ENCODE measurements around the gene SGMS1.

Gene SGMS1

DNA sequence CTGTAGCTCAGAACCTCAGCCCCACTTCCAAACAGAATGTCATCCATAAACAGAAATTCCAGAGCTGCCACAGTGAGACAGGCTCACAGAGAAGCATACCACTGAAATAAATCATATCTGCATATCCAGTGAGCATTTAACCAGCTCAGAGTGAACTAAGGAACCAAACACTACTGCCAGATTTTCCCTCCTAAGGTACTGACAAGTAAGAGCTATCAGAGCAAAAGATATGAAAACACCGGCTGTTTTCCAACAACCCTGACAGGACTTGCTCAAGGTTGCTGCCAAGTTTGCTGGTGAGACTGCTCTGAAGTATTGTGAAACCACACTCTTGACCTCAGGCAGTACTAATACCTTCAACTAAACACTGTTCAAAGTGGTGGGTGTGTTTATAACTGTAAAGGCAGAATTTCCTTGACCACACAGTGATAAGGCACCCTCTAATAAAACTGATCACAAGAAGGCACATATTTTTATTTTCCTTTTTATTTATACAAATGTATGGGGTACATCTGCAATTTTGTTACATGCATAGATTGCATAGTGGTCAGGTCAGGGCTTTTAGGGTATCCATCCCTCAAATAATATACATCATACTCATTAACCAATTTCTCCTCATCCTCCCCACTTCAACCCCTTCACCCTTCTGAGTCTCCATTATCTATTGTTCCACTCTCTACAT lies 18.3 kb downstream of the SGMS1 start:
- DNase-seq: no peak

GRCh38 chr10:50604809-50605208 lies 18.9 kb downstream of the SGMS1 start:
- DNase-seq: no peak

DNA sequence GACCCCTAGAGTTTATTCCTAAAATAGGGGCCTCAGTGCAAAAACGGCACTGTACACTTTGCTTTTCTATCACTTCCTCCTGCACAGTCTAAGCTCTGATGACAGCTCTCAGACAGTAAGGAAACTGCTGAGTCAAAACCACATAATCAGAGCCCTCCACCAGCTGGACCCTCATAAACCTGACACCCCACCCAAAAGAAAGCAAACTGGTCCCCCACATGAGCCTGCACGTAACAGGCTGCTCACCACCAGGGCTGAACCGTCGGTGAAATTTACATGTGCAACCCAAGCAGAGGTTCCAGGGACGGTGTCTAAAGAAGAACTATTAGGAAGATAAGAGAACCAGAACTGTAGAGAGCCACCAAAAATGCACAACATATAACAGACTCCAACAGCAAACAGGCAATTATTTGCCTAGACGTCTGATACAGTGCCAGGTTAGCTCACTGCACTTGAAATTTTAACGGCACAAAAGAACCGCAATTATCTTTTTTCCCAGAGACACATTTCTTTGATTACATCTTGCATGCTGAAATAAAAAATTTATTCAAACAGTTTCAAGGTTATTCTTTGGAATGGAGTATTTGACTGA lies 19.6 kb downstream of the SGMS1 start:
- no peak for DNase-seq

DNA sequence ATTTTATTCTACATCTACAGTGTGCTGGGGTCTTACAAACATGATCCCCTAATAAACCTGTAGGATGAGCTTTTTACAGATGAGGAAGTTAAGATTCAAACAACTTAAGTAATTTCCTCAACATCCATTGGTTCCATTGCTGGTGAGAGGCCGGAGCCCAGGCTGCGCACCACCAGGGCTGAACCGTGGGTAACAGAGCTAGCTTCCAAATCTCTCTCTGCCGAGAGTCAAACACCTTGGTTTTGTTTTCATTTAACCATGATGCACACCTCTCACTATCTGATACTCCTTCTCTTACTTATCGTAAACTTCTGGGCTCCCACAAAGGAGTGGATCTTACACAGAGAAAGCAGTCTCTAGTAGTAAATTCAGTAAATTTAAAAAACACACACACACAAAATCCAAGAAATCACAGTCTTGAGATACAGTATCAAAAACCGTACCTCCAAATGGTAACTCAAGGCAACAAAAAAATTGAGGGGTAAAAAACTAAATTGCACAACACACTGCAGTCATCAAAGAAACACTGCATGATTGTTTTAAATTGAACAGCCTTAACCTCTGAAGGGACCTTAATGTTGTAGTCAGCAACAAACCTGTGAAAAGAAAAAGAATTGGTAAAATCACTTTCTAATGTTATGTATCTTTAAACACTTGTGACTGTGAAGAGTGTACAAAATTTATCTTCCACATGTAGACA lies 20.5 kb downstream of the SGMS1 start:
- DNase-seq: no peak

- DNase-seq: no peak
Measured at GRCh38 chr10:50601974-50602373, 21.8 kb downstream of the SGMS1 start.

DNA sequence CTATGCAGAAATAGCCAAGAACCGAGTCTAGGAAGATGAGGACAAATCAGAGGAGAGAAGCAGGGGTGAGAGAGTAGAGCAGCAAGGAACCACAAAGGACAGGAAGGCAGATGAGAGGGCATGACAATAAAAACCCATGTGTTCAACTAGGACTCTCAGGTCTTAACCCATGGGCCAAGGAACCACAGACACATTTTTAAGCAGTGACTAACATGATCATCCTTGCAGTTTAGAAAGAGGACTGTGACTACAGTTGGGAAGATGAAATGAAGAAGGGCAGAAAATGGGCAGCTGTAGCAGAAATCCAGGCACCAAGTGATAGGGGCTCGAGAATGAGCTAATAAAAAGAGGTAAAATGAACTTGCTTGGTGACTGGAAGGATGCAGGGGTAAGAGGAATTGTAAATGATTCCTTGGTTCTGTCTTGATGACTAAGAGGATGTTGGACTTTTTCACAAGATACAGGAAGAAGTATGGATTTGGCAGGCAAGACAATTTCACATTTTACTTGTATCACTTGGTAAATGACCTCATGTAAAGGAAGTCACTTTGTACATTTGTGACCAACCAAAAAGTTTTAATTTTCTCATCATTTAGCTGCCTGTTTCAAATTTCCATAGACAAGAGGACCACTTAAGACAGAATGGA lies 22.8 kb downstream of the SGMS1 start:
- DNase-seq: no peak

- DNase-seq: no peak
Measured at GRCh38 chr10:50600286-50600685, 23.5 kb downstream of the SGMS1 start.

DNA sequence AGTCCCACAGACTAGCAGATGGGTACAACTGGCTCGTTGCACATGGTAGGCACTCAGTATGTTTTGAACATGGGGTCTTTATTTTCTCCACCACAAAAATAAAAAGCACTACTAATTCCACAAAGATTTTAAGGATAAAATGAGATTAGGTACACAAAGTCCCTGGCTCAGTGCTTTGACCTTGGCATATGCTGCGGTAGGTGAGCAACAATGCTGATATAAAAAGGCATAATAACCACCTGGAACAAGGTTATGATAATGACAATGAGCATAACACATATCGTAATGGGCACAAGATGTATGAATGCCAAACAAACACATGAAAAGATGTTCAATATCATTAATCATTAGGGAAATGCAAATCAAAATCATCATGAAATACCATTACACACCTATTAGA lies 26.9 kb downstream of the SGMS1 start:
- no peak for DNase-seq

- DNase-seq: no peak
Measured at GRCh38 chr10:50596456-50596855, 27.3 kb downstream of the SGMS1 start.

DNA sequence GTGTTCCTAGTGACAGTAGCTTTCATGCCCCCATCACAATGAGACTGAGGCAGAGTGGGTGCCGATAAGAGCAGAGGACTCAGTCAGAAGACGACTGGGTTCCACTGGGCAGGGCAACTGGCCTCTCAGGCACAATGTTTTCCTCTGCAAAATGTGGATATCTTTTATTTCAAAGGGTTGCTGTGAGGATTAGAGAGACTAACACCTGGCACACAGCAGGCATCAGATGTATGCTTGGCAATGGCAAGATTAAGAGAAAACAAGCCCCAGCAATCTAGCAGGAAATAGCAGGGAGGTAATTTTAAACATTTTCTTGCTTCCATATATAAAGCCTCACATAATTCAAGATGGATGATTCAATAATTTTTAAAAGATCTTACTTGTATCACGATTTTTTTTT lies 28.0 kb downstream of the SGMS1 start:
- no peak for DNase-seq

- DNase-seq: no peak
Measured at GRCh38 chr10:50593523-50594376, 30.0 kb downstream of the SGMS1 start.

GRCh38 chr10:50592961-50593418 lies 30.8 kb downstream of the SGMS1 start:
- DNase-seq: no peak

- DNase-seq: no peak
Measured at GRCh38 chr10:50590935-50591334, 32.8 kb downstream of the SGMS1 start.

DNA sequence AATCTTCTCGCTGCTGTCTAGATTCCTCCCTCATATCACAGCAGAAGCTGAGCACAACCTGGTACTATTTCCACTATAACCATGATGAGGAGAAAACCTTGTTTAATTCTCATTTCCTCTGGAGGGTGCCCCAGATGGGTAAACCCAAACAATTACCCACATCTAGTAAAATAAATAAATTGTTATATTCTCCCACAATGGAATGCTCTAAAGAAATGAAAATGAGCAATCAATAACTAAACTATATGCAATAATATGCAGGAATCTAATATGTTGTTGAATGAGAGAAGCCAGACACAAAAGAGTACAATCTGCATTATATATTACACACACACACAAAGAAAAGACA lies 37.0 kb downstream of the SGMS1 start:
- no peak for DNase-seq

DNA sequence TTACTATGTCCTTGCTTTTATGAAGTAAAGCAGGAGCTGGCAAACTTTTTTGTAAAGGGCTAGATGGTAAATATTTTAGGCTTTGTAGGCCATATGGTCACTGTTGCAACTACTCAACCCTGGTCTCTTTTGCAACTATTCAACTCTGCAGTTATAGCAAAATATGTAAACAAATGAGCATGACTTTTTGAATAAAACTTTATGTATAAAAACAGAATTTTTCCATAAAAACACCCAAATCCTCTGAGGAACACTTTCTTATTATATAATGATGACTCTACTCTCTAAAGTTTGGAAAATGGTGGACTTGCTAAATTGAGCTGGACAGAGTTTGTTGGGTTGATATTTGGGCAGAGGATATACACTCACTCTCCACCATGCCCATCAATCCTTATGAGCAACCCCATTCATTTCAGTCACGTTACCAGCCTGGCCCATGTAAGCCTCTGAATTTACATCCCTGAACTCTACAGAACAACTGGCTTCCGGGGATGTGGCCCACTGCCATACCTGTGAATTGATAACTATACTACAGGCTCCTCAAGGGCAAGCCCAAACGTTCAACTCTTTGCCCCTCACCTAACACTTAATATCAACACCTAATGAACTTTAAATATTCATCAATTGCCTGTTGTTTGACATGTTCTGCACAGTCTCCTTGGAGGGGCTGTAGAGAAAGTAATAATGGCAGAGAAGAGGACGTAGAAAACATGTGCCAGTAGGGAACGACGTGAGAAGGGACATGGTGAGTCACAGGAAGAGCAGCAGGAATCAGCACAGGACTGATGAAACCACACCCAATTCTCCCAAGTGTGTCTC lies 37.6 kb downstream of the SGMS1 start:
- DNase-seq: no peak

GRCh38 chr10:50582766-50583762 lies 40.7 kb downstream of the SGMS1 start:
- no peak for DNase-seq

GRCh38 chr10:50582046-50582445 lies 41.7 kb downstream of the SGMS1 start:
- DNase-seq: no peak

DNA sequence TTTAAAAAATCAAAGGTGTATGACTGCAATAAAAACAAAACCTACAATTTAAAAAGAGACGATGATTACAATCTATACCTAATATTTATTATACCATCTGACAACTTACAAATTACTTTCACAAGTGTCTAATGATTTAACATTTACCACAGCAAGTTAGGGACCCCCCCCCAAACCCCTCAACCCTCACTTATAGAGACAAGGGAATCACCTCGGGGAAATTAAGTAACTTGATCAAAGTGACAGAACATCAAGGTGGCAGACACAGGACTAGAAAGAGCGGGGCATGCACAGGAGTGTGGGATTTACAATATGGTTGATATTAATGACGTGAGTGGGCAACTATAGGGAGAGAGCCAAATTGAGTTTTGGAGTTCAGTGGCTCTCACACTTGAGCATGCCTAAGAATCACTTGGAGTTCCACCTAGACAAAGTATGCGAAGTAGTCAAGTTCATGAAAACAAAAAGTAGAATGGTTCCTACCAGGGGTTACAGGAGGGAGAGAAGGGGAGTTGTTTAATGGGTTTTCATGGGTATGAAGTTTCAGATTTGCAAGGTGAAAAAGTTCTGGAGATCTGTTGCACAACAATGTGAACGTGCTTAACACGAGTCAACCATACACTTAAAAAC lies 43.4 kb downstream of the SGMS1 start:
- DNase-seq: no peak

GRCh38 chr10:50579491-50580261 lies 44.1 kb downstream of the SGMS1 start:
- no peak for DNase-seq

Measured in CD4-positive, alpha-beta T cell treated with Interleukin-1 beta for 1 hour (primary cell).